ENCODE measurements around the gene ADAMTS15. TPM values are rescaled to one million over a fixed set of nuclear protein-coding genes. Genes with fewer than 3 reads are reported as not detected.
"Not testable (repeated sequence)": the region's sequence is repeated elsewhere in the genome, so short reads cannot be mapped to it uniquely, and the experiment has no call there.

Gene ADAMTS15
- total and polyA plus RNA-seq, 2 of the 4 experiments (the other 2 are of a cell fraction) = 3.0 to 5.0 TPM

GRCh38 chr11:130438401-130439159, 9.9 kb upstream of the ADAMTS15 start:
- H3K23ac ChIP-seq (ENCODE audit: low read depth, low read length); H3K4me3 ChIP-seq (ENCODE audit: insufficient read depth, low read depth, low read length); H3K36me3 ChIP-seq (ENCODE audit: control insufficient read depth, insufficient read depth, low read length); DNase-seq; BruUV-seq (replicated peaks); H2BK120ac ChIP-seq (ENCODE audit: low read depth, low read length); POLR2A ChIA-PET (ENCODE audit: unreplicated experiment); H4K20me1 ChIP-seq (ENCODE audit: insufficient read depth, low read length); H3K79me1 ChIP-seq (ENCODE audit: low read depth in 1 of 2, low read length in 2 of 2); H3K27ac ChIP-seq (ENCODE audit: insufficient read depth, low read length); H2BK5ac ChIP-seq (ENCODE audit: low read depth, low read length, poor library complexity, severe bottlenecking); H3K18ac ChIP-seq (ENCODE audit: low read depth, low read length); H4K5ac ChIP-seq (ENCODE audit: low read depth, low read length); H3K27me3 ChIP-seq (ENCODE audit: control insufficient read depth, insufficient read depth, low read length); H3K9me1 ChIP-seq (ENCODE audit: insufficient read depth, low read length); H2AFZ ChIP-seq (replicated peaks; ENCODE audit: low read length, poor library complexity); H3K4me2 ChIP-seq (ENCODE audit: low read depth, low read length); ATAC-seq (ENCODE audit: low read depth); H2AK9ac ChIP-seq (replicated peaks; ENCODE audit: low read depth, low read length, poor library complexity); H3K9ac ChIP-seq (ENCODE audit: low read depth, low read length); H3K14ac ChIP-seq (replicated peaks; ENCODE audit: low read depth, low read length); H2BK20ac ChIP-seq (ENCODE audit: low read depth, low read length); H4K8ac ChIP-seq (ENCODE audit: low read depth in 2 of 2, low read length in 2 of 2); H2BK15ac ChIP-seq (ENCODE audit: low read depth, low read length); H3K4me1 ChIP-seq (ENCODE audit: control insufficient read depth, insufficient read depth, low read length); H3K56ac ChIP-seq (ENCODE audit: extremely low read depth, insufficient read depth, low read length); H3K9me3 ChIP-seq (ENCODE audit: control insufficient read depth, insufficient read depth, low read length): not testable (repeated sequence)
- Histone ChIP-seq H3K4ac (ENCODE audit: low read depth, low read length) (peak overlapping the region; percentile 8; the same call in 1 of the 2 replicates), H4K91ac (ENCODE audit: insufficient read depth, low read depth, low read length) (0 out of 2 replicates have a peak overlapping the region, but pooled peaks have one; percentile 15), H2AK5ac (ENCODE audit: low read depth, low read length) (peak overlapping the region; percentile 16; the same call in 1 of the 2 replicates)
- no CpG with 5 or more reads among the region's 10 CpGs for WGBS, 2 experiments (ENCODE audit: extremely low coverage in 2 of 2, insufficient read length in 1 of 2)
- in situ Hi-C loops (cut with MboI; ENCODE audit: low sequenced_read_pairs) = loop anchor here (5.0 kb wide), 1 partner anchor 414 kb away; no protein-coding TSS in a partner anchor
- intact Hi-C loops (cut with micrococcal nuclease) = loop anchor here (10.0 kb wide), 1 partner anchor 776 kb away; no protein-coding TSS in a partner anchor
- CTCF ChIA-PET = interaction anchor here (0.7 to 0.8 kb wide), 2 partner anchors 23 to 424 kb away, joined by 3 read pairs; no protein-coding TSS in a partner anchor
- dilution Hi-C loops (cut with HindIII; ENCODE audit: low sequenced_read_pairs, unreplicated experiment) = loop anchor here (25.0 kb wide), 1 partner anchor 424 kb away; no protein-coding TSS in a partner anchor

Data from IMR-90 (cell line).